MM.1S (cell line): Measurements from ENCODE around the gene ABCG8.

ENCODE experiments used
- DNase-seq: peaks from one replicate; pipeline ENCODE4 v3.0.0-alpha.2; 2015
- H2AFZ ChIP-seq: fragments of 300-600 bp; sonication (generic); 2 replicates; pipeline ENCODE4 v1.6.0; 2016; ENCODE audit warnings: antibody characterized with exemption, low read length
- H3F3A ChIP-seq: fragments of 300-600 bp; sonication (generic); 2 replicates; pipeline ENCODE4 v1.6.1; 2016; ENCODE audit warnings: mild to moderate bottlenecking, antibody characterized with exemption, low read length, moderate library complexity, mixed read lengths; ENCODE audit not compliant: insufficient read depth
- H3K27ac ChIP-seq: fragments of 300-600 bp; sonication (generic); 2 replicates; pipeline ENCODE4 v1.5.1; 2016; ENCODE audit warnings: mild to moderate bottlenecking, low read length
- H3K27me3 ChIP-seq: fragments of 300-600 bp; sonication (generic); replicated peaks from 2 replicates; pipeline ENCODE4 v1.6.0; 2016; ENCODE audit warnings: low read length; ENCODE audit not compliant: insufficient read depth
- H3K36me3 ChIP-seq: fragments of 300-600 bp; sonication (generic); replicated peaks from 2 replicates; pipeline ENCODE4 v1.6.1; 2016; ENCODE audit warnings: mild to moderate bottlenecking, low read length, mixed read lengths; ENCODE audit not compliant: insufficient read depth
- H3K4me1 ChIP-seq: fragments of 300-600 bp; sonication (generic); 2 replicates; pipeline ENCODE4 v1.6.1; 2016; ENCODE audit warnings: low read length, mixed read lengths
- H3K4me2 ChIP-seq: fragments of 300-600 bp; sonication (generic); 2 replicates; pipeline ENCODE4 v1.6.0; 2016; ENCODE audit warnings: low read depth, low read length
- H3K4me3 ChIP-seq: fragments of 300-600 bp; sonication (generic); 2 replicates; pipeline ENCODE4 v1.5.1; 2016; ENCODE audit warnings: low read length, mixed read lengths
- H3K79me2 ChIP-seq: fragments of 300-600 bp; sonication (generic); 2 replicates; pipeline ENCODE4 v1.6.1; 2016; ENCODE audit warnings: mixed run types, low read length, mixed read lengths
- H3K9ac ChIP-seq: fragments of 300-600 bp; sonication (generic); 2 replicates; pipeline ENCODE4 v1.6.1; 2016; ENCODE audit warnings: low read length, mixed read lengths
- H3K9me2 ChIP-seq: fragments of 300-600 bp; sonication (generic); replicated peaks from 2 replicates; pipeline ENCODE4 v1.6.1; 2016; ENCODE audit warnings: mild to moderate bottlenecking, low read length, mixed read lengths; ENCODE audit not compliant: insufficient read depth
- H3K9me3 ChIP-seq: fragments of 300-600 bp; sonication (generic); replicated peaks from 2 replicates; pipeline ENCODE4 v1.6.1; 2016; ENCODE audit warnings: mild to moderate bottlenecking, low read length, mixed read lengths; ENCODE audit not compliant: insufficient read depth
- H4K20me1 ChIP-seq: fragments of 300-600 bp; sonication (generic); 2 replicates; pipeline ENCODE4 v1.6.1; 2016; ENCODE audit warnings: mild to moderate bottlenecking, low read length, moderate library complexity, mixed read lengths; ENCODE audit not compliant: insufficient read depth
- EZH2 ChIP-seq: fragments of 300-600 bp; sonication (generic); optimal IDR thresholded peaks from 2 replicates; pipeline ENCODE3; 2017; ENCODE audit warnings: low read depth, mild to moderate bottlenecking, antibody characterized with exemption, low read length, mixed read lengths
- EZH2phosphoT487 ChIP-seq: fragments of 300-600 bp; sonication (generic); IDR thresholded peaks from 2 replicates; pipeline ENCODE4 v1.6.1; 2018; ENCODE audit warnings: antibody characterized with exemption, low read length
- TF ChIP-seq, protein P1 (sequence below): fragments of 300-600 bp; sonication (generic); IDR thresholded peaks from 2 replicates; pipeline ENCODE4 v1.5.1; 2016; ENCODE audit warnings: antibody characterized with exemption, low read length, mixed read lengths

Gene ABCG8

DNA sequence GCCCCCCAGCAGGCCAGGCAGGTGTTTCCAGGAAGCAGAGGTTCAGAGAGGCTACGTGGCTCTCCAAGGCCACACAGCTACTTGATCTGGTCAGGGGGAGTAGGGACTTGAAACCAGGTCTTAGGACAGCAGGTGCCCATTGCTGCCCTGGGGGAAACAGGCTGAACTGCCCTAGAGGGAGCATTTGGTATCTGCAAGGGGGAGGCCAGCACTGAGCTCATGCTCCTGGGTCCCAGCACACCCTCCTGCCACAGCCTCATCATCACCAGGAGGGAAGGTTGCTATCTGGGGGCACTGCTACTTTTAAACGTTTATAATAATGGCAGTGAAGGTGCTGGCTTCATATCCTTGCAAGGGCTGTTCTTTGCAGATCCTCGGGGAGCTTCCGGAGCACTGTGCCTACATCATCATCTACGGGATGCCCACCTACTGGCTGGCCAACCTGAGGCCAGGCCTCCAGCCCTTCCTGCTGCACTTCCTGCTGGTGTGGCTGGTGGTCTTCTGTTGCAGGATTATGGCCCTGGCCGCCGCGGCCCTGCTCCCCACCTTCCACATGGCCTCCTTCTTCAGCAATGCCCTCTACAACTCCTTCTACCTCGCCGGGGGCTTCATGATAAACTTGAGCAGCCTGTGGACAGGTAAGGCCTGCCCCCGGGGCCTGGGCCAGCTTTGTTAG is 36.1 kb downstream of the ABCG8 start:
- H3K9ac ChIP-seq: no peak overlapping the region
- no peak overlapping the region for H3K4me3 ChIP-seq
- no peaks in the 10 kb centered on the region for H3K9me3 ChIP-seq
- no peaks in the 10 kb centered on the region for H3K9me2 ChIP-seq
- H3K79me2 ChIP-seq: no peaks in the 10 kb centered on the region
- no peak overlapping the region for H2AFZ ChIP-seq
- H3K27me3 ChIP-seq: peaks cover 17% of the 10 kb centered on the region; the same call in 1 of the 2 replicates
- TF ChIP-seq, protein P1, sequence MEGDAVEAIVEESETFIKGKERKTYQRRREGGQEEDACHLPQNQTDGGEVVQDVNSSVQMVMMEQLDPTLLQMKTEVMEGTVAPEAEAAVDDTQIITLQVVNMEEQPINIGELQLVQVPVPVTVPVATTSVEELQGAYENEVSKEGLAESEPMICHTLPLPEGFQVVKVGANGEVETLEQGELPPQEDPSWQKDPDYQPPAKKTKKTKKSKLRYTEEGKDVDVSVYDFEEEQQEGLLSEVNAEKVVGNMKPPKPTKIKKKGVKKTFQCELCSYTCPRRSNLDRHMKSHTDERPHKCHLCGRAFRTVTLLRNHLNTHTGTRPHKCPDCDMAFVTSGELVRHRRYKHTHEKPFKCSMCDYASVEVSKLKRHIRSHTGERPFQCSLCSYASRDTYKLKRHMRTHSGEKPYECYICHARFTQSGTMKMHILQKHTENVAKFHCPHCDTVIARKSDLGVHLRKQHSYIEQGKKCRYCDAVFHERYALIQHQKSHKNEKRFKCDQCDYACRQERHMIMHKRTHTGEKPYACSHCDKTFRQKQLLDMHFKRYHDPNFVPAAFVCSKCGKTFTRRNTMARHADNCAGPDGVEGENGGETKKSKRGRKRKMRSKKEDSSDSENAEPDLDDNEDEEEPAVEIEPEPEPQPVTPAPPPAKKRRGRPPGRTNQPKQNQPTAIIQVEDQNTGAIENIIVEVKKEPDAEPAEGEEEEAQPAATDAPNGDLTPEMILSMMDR: no peak
- no peak for TF ChIP-seq EZH2
- no peak for TF ChIP-seq EZH2phosphoT487
- H4K20me1 ChIP-seq: no peaks in the 10 kb centered on the region
- DNase-seq: no peak
- H3K27ac ChIP-seq: no peak overlapping the region
- H3K4me1 ChIP-seq: no peaks in the 10 kb centered on the region
- H3K4me2 ChIP-seq: no peak overlapping the region
- no peaks in the 10 kb centered on the region for H3K36me3 ChIP-seq
- H3F3A ChIP-seq: no peaks in the 10 kb centered on the region

DNA sequence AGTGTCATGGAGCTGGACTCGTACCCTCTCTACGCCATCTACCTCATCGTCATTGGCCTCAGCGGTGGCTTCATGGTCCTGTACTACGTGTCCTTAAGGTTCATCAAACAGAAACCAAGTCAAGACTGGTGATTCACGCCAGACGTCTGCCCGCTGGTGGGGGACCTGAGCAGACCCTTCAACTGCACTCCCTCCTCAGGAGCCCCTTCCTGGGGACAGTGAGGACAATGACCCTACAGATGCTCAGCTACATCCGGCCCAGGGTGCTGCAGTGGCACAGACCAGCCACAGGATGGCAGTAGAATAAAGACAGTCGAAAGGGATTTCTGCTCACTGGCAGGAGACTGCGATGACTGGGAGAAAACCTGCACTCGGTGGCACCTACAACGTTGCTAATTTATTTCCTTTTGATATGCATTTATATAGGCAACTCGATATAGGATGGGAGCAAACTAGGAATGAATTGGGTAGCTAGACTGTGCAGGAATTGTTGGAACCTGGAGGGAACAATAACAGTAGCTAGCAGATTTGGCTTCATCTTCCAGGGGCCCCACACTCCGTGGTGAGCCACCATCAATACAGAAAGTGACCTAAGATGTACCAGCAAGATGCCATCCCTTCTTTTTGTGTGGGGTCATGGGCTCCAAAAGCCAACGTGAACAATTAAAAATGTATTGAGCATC is 39.2 kb downstream of the ABCG8 start:
- no peak overlapping the region for H3K27ac ChIP-seq
- no peak overlapping the region for H2AFZ ChIP-seq
- no peak overlapping the region for H3K9ac ChIP-seq
- no peak for TF ChIP-seq EZH2
- TF ChIP-seq, protein P1: peak; percentile 96
- no peaks in the 10 kb centered on the region for H3K4me1 ChIP-seq
- H3K36me3 ChIP-seq: no peaks in the 10 kb centered on the region
- H3K27me3 ChIP-seq: no peaks in the 10 kb centered on the region
- no peak overlapping the region for H3K4me3 ChIP-seq
- no peaks in the 10 kb centered on the region for H3K9me2 ChIP-seq
- H3K9me3 ChIP-seq: no peaks in the 10 kb centered on the region
- no peaks in the 10 kb centered on the region for H4K20me1 ChIP-seq
- no peak overlapping the region for H3K4me2 ChIP-seq
- DNase-seq: peak; percentile 56
- H3F3A ChIP-seq: no peaks in the 10 kb centered on the region
- no peaks in the 10 kb centered on the region for H3K79me2 ChIP-seq

DNA sequence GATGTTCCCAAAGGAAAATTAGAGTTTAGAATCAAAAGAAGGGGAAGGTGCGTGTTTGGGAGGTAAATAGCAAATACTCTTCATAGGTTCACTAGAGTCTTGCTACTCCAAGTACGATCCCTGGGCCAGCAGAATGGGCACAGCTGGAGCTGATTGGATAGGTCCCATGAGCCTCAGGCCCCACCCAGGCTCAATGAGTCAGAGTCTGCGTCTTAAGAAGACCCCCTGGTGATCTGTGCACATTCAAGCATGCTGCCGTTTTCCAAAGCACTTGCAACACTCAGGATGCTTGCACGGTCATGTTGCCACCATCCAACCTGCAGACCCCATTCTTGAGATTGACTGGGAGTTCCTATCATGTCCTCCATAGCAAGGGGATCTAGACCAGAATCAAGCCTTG is 40.5 kb downstream of the ABCG8 start:
- Histone ChIP-seq H3K79me2 (no peaks in the 10 kb centered on the region), H3K4me1 (no peaks in the 10 kb centered on the region), H3K36me3 (no peaks in the 10 kb centered on the region), H3K4me2 (no peak overlapping the region), H3K9me2 (no peaks in the 10 kb centered on the region), H3K4me3 (no peak overlapping the region), H3K9me3 (no peaks in the 10 kb centered on the region), H2AFZ (no peak overlapping the region), H3K27ac (no peak overlapping the region), H3K27me3 (no peaks in the 10 kb centered on the region), H3K9ac (no peak overlapping the region), H4K20me1 (no peaks in the 10 kb centered on the region), H3F3A (no peaks in the 10 kb centered on the region)
- TF ChIP-seq EZH2: no peak
- no peak for TF ChIP-seq EZH2phosphoT487
- TF ChIP-seq, protein P1: no peak
- DNase-seq: no peak
